ENCODE data around the gene WBP2NL. TPM values are rescaled to one million over a fixed set of nuclear protein-coding genes. Genes with fewer than 3 reads are reported as not detected.

Gene WBP2NL
- polyA plus RNA-seq, 1 donor from 2014 or later, result not detected

GRCh38 chr22:42033263-42034181 lies 34.9 kb downstream of the WBP2NL start:
- Histone ChIP-seq H3K36me3 (ENCODE audit: insufficient read depth, low read length) (no peaks in the 10 kb centered on the region), H3K4me3 (ENCODE audit: low read length) (no peak overlapping the region), H4K20me1 (ENCODE audit: insufficient read depth) (no peaks in the 10 kb centered on the region), H3K9me2 (ENCODE audit: insufficient read depth, low read length) (no peaks in the 10 kb centered on the region), H2AFZ (ENCODE audit: low read depth, low read length) (no peak overlapping the region), H3K27ac (ENCODE audit: low read length) (no peak overlapping the region), H3K79me2 (replicated peaks; ENCODE audit: insufficient read depth, low read length) (no peaks in the 10 kb centered on the region), H3K27me3 (ENCODE audit: insufficient read depth, low read depth, low read length) (no peaks in the 10 kb centered on the region), H3F3A (ENCODE audit: insufficient read depth, low read length, poor library complexity, severe bottlenecking) (no peaks in the 10 kb centered on the region), H3K9me3 (ENCODE audit: low read length) (peaks cover 2% of the 10 kb centered on the region), H3K9ac (ENCODE audit: low read length) (no peak overlapping the region), H3K4me2 (ENCODE audit: low read length) (no peak overlapping the region)
- TF ChIP-seq MXI1 (conservative IDR thresholded peaks at IDR 0.05; ENCODE audit: poor library complexity, severe bottlenecking) (no peak), POLR2AphosphoS5 (IDR thresholded peaks at IDR 0.05) (no peak), SMC3 (conservative IDR thresholded peaks at IDR 0.05; ENCODE audit: poor library complexity) (no peak)

- Histone ChIP-seq H2AFZ (ENCODE audit: low read depth, low read length) (no peak overlapping the region), H3K27me3 (ENCODE audit: insufficient read depth, low read depth, low read length) (no peaks in the 10 kb centered on the region), H3K9ac (ENCODE audit: low read length) (no peak overlapping the region), H3K4me3 (ENCODE audit: low read length) (no peak overlapping the region), H3K36me3 (ENCODE audit: insufficient read depth, low read length) (no peaks in the 10 kb centered on the region), H3K4me2 (ENCODE audit: low read length) (no peak overlapping the region), H4K20me1 (ENCODE audit: insufficient read depth) (no peaks in the 10 kb centered on the region), H3K79me2 (replicated peaks; ENCODE audit: insufficient read depth, low read length) (no peaks in the 10 kb centered on the region), H3K9me2 (ENCODE audit: insufficient read depth, low read length) (no peaks in the 10 kb centered on the region), H3K27ac (ENCODE audit: low read length) (no peak overlapping the region), H3K9me3 (ENCODE audit: low read length) (peaks cover 2% of the 10 kb centered on the region), H3F3A (ENCODE audit: insufficient read depth, low read length, poor library complexity, severe bottlenecking) (no peaks in the 10 kb centered on the region)
- TF ChIP-seq SMC3 (conservative IDR thresholded peaks at IDR 0.05; ENCODE audit: poor library complexity) (no peak), POLR2AphosphoS5 (IDR thresholded peaks at IDR 0.05) (no peak), MXI1 (conservative IDR thresholded peaks at IDR 0.05; ENCODE audit: poor library complexity, severe bottlenecking) (no peak), EZH2 (IDR thresholded peaks at IDR 0.05; ENCODE audit: borderline replicate concordance, insufficient read depth, low read length, poor library complexity, severe bottlenecking) (no peak), REST (IDR thresholded peaks at IDR 0.05; ENCODE audit: borderline replicate concordance) (no peak), TAF1 (IDR thresholded peaks at IDR 0.05; ENCODE audit: low read depth) (no peak), RAD21 (conservative IDR thresholded peaks at IDR 0.05) (no peak)
- TF ChIP-seq, protein P1, sequence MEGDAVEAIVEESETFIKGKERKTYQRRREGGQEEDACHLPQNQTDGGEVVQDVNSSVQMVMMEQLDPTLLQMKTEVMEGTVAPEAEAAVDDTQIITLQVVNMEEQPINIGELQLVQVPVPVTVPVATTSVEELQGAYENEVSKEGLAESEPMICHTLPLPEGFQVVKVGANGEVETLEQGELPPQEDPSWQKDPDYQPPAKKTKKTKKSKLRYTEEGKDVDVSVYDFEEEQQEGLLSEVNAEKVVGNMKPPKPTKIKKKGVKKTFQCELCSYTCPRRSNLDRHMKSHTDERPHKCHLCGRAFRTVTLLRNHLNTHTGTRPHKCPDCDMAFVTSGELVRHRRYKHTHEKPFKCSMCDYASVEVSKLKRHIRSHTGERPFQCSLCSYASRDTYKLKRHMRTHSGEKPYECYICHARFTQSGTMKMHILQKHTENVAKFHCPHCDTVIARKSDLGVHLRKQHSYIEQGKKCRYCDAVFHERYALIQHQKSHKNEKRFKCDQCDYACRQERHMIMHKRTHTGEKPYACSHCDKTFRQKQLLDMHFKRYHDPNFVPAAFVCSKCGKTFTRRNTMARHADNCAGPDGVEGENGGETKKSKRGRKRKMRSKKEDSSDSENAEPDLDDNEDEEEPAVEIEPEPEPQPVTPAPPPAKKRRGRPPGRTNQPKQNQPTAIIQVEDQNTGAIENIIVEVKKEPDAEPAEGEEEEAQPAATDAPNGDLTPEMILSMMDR (IDR thresholded peaks at IDR 0.05; ENCODE audit: poor library complexity, severe bottlenecking), result no peak
These were observed 36.7 kb downstream of the WBP2NL start for GRCh38 chr22:42035256-42035655.
